ENCODE results near the gene PTPN13. TPM values are rescaled to one million over a fixed set of nuclear protein-coding genes. Genes with fewer than 3 reads are reported as not detected.

PTPN13 gene
- total RNA-seq, 3 donors from 2014 or later (not counting 1 experiment from before 2014, with no cell fraction given) = 0.20 to 2.4 (median 0.40) TPM

DNA sequence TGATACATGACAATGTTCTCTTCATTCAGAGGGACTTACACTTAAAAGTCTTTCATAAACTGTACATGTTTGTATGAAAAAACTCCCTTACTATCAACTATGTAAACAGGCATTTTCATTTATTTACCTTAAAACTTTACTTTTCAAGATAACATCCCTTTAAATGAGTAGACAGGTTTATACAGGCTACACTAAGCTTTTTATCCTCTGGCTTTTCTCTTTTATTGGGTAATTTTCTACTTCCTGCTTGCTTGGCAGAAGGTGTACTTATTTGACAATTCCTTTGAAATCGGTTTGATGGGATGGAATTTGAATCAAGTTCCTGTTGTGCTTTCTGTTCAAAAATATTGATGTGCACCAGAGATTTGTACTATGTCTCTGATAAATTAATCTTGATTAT, 81.4 kb downstream of the PTPN13 start:
- Mint-ChIP-seq H3K27me3 (ENCODE audit: low read depth in 2 of 2) (no peaks in the 10 kb centered on the region), H3K9me3 (peaks cover 0 to 7% of the 10 kb centered on the region in 2 donors), H3K27ac (no peak overlapping the region), H3K36me3 (no peaks in the 10 kb centered on the region), H3K4me3 (no peak overlapping the region), H3K4me1 (no peaks in the 10 kb centered on the region)
- no peaks in the 10 kb centered on the region for H3K9me3 ChIP-seq (ENCODE audit: control insufficient read depth, insufficient read depth, low read length)
- intact Hi-C loops (cut with micrococcal nuclease) = no loop called here
- TF ChIP-seq, protein P1, sequence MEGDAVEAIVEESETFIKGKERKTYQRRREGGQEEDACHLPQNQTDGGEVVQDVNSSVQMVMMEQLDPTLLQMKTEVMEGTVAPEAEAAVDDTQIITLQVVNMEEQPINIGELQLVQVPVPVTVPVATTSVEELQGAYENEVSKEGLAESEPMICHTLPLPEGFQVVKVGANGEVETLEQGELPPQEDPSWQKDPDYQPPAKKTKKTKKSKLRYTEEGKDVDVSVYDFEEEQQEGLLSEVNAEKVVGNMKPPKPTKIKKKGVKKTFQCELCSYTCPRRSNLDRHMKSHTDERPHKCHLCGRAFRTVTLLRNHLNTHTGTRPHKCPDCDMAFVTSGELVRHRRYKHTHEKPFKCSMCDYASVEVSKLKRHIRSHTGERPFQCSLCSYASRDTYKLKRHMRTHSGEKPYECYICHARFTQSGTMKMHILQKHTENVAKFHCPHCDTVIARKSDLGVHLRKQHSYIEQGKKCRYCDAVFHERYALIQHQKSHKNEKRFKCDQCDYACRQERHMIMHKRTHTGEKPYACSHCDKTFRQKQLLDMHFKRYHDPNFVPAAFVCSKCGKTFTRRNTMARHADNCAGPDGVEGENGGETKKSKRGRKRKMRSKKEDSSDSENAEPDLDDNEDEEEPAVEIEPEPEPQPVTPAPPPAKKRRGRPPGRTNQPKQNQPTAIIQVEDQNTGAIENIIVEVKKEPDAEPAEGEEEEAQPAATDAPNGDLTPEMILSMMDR (IDR thresholded peaks at IDR 0.05) = no peak
- H3K27me3 ChIP-seq (ENCODE audit: control insufficient read depth, insufficient read depth, low read length) = no peaks in the 10 kb centered on the region
- no peak overlapping the region for H3K27ac ChIP-seq (ENCODE audit: low read length)
- DNase-seq = no peak
- H3K4me3 ChIP-seq (ENCODE audit: low read length) = no peak overlapping the region
- no peak for ATAC-seq
- WGBS (ENCODE audit: insufficient coverage) = 100% methylated on average over 1 of the region's 1 CpG
- no peaks in the 10 kb centered on the region for H3K36me3 ChIP-seq (ENCODE audit: control insufficient read depth, insufficient read depth, low read length)
- H3K4me1 ChIP-seq (ENCODE audit: control insufficient read depth, insufficient read depth, low read length) = no peaks in the 10 kb centered on the region

DNA sequence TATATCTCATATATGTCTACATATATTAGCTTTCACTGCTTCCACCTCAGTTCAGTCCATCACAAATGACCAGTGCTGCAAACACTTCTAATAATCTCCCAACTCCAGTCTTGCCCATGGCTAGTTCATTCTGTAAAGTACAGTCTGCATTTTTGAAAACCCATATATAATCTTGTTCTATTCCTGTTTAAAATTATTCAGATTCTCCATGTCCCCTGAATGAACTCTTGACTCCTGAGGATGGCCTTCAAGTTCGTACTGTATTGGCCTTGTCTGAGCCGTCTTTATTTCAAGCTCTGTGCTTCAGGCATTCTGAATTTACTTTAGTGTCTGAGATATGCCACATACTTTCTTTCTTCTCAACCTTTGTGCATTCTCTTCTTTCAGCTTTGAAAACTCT, 84.7 kb downstream of the PTPN13 start:
- H3K27me3 Mint-ChIP-seq (ENCODE audit: low read depth in 2 of 2) = no peaks in the 10 kb centered on the region
- Histone ChIP-seq H3K9me3 (ENCODE audit: control insufficient read depth, insufficient read depth, low read length) (no peaks in the 10 kb centered on the region), H3K27me3 (ENCODE audit: control insufficient read depth, insufficient read depth, low read length) (no peaks in the 10 kb centered on the region), H3K4me1 (ENCODE audit: control insufficient read depth, insufficient read depth, low read length) (no peaks in the 10 kb centered on the region), H3K36me3 (ENCODE audit: control insufficient read depth, insufficient read depth, low read length) (no peaks in the 10 kb centered on the region), H3K4me3 (ENCODE audit: low read length) (no peak overlapping the region), H3K27ac (ENCODE audit: low read length) (no peak overlapping the region)
- ATAC-seq (no peak), DNase-seq (no peak)
- no peaks in the 10 kb centered on the region for H3K4me1 Mint-ChIP-seq
- no peak overlapping the region for H3K27ac Mint-ChIP-seq
- WGBS (ENCODE audit: insufficient coverage) = 88% methylated on average over 2 of the region's 2 CpGs
- H3K9me3 Mint-ChIP-seq = peaks cover 0 to 3% of the 10 kb centered on the region in 2 donors
- no peaks in the 10 kb centered on the region for H3K36me3 Mint-ChIP-seq
- intact Hi-C loops (cut with micrococcal nuclease) = no loop called here
- H3K4me3 Mint-ChIP-seq = no peak overlapping the region
- TF ChIP-seq, protein P1 (IDR thresholded peaks at IDR 0.05) = no peak

DNA sequence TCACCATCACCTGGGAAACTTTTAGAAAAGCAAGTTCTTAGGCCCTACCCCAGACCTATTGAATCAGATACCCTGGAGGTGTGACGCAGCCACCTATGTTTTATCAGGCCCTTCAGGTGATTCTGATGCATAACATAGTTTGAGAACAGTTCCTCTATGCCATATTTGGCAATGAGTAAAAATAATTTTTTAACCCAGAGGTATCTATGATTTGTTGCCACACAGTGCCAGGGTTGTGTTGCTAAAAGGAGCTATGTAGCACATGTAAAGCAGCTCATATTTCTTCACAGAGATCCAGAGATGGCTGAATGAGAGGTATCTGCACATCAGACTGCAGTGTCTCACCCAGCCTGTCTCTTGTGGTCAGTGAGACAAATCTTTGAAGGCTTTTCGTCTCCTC, 85.3 kb downstream of the PTPN13 start:
- TF ChIP-seq, protein P1 (IDR thresholded peaks at IDR 0.05) = no peak
- no peaks in the 10 kb centered on the region for H3K36me3 Mint-ChIP-seq
- H3K4me3 Mint-ChIP-seq = no peak overlapping the region
- DNase-seq (no peak), ATAC-seq (no peak)
- no peaks in the 10 kb centered on the region for H3K4me1 Mint-ChIP-seq
- WGBS (ENCODE audit: insufficient coverage) = 77% methylated on average over 1 of the region's 2 CpGs
- H3K4me1 ChIP-seq (ENCODE audit: control insufficient read depth, insufficient read depth, low read length) = no peaks in the 10 kb centered on the region
- no peaks in the 10 kb centered on the region for H3K27me3 Mint-ChIP-seq (ENCODE audit: low read depth in 2 of 2)
- H3K9me3 Mint-ChIP-seq = peaks cover 0 to 3% of the 10 kb centered on the region in 2 donors
- intact Hi-C loops (cut with micrococcal nuclease) = no loop called here
- no peak overlapping the region for H3K27ac Mint-ChIP-seq
- no peaks in the 10 kb centered on the region for H3K36me3 ChIP-seq (ENCODE audit: control insufficient read depth, insufficient read depth, low read length)
- H3K27ac ChIP-seq (ENCODE audit: low read length) = no peak overlapping the region
- no peaks in the 10 kb centered on the region for H3K9me3 ChIP-seq (ENCODE audit: control insufficient read depth, insufficient read depth, low read length)
- no peaks in the 10 kb centered on the region for H3K27me3 ChIP-seq (ENCODE audit: control insufficient read depth, insufficient read depth, low read length)
- H3K4me3 ChIP-seq (ENCODE audit: low read length) = no peak overlapping the region

DNA sequence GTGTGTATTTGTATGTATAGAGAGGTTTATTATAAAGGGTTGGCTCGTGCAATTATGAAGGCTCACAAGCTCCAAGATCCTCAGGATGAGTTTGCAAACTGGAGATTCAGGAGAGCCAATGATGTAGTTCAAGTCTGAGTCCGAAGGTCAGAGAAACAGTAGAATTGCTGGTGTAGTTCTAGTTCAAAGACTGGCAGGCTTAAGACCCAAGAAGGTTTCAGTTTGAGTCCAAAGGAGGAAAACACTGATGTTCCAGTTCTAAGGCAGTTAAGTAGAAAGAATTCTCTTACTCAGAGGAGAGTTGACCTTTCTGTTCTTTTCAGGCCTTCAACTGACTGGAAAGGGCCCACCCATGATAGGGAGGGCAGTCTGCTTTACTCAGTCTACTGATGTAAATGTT, 89.1 kb downstream of the PTPN13 start:
- H3K4me1 Mint-ChIP-seq = no peaks in the 10 kb centered on the region
- no peaks in the 10 kb centered on the region for H3K36me3 Mint-ChIP-seq
- ATAC-seq (no peak), DNase-seq (no peak)
- Histone ChIP-seq H3K27me3 (ENCODE audit: control insufficient read depth, insufficient read depth, low read length) (no peaks in the 10 kb centered on the region), H3K36me3 (ENCODE audit: control insufficient read depth, insufficient read depth, low read length) (no peaks in the 10 kb centered on the region), H3K4me3 (ENCODE audit: low read length) (no peak overlapping the region), H3K27ac (ENCODE audit: low read length) (no peak overlapping the region), H3K9me3 (ENCODE audit: control insufficient read depth, insufficient read depth, low read length) (no peaks in the 10 kb centered on the region), H3K4me1 (ENCODE audit: control insufficient read depth, insufficient read depth, low read length) (no peaks in the 10 kb centered on the region)
- intact Hi-C loops (cut with micrococcal nuclease) = no loop called here
- no peaks in the 10 kb centered on the region for H3K27me3 Mint-ChIP-seq (ENCODE audit: low read depth in 2 of 2)
- TF ChIP-seq, protein P1 (IDR thresholded peaks at IDR 0.05) = no peak
- H3K9me3 Mint-ChIP-seq = peaks cover 0 to 3% of the 10 kb centered on the region in 2 donors
- WGBS (ENCODE audit: insufficient coverage) = 78% methylated on average over 2 of the region's 2 CpGs
- no peak overlapping the region for H3K4me3 Mint-ChIP-seq
- H3K27ac Mint-ChIP-seq = no peak overlapping the region

All from natural killer cell (primary cell).